ENCODE results near the gene RTN4R.

Gene RTN4R

DNA sequence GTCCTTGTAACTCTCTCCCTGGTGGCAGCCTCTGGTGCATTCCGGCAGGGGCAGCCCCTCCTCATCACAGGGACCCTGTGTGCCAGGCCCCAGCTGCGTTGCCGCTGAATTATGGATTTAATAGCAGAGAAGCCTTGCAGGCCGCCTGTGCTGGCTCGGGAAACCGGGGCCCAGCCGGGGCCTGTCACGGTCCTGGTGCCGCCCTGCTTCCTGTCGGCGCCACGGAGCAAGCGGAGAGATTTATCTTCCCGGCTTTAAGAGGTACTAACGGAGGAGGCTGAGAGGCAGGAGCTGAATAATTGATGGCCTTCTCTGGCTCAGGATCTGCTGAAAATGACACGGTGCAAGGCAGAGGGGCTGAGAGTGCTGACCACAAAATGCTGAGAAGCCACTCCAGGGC lies 63.3 kb downstream of the RTN4R start:
- Mint-ChIP-seq H3K27me3 (ENCODE audit: low read depth) (peaks cover 25% of the 10 kb centered on the region), H3K9me3 (no peaks in the 10 kb centered on the region), H3K27ac (peak overlapping the region; percentile 77 to 99 (median 94)), H3K4me1 (peaks cover 24% of the 10 kb centered on the region), H3K36me3 (ENCODE audit: low read depth) (no peaks in the 10 kb centered on the region), H3K4me3 (peak overlapping the region; percentile 34 to 47 (median 45))
- TF ChIP-seq, protein P1, sequence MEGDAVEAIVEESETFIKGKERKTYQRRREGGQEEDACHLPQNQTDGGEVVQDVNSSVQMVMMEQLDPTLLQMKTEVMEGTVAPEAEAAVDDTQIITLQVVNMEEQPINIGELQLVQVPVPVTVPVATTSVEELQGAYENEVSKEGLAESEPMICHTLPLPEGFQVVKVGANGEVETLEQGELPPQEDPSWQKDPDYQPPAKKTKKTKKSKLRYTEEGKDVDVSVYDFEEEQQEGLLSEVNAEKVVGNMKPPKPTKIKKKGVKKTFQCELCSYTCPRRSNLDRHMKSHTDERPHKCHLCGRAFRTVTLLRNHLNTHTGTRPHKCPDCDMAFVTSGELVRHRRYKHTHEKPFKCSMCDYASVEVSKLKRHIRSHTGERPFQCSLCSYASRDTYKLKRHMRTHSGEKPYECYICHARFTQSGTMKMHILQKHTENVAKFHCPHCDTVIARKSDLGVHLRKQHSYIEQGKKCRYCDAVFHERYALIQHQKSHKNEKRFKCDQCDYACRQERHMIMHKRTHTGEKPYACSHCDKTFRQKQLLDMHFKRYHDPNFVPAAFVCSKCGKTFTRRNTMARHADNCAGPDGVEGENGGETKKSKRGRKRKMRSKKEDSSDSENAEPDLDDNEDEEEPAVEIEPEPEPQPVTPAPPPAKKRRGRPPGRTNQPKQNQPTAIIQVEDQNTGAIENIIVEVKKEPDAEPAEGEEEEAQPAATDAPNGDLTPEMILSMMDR (IDR thresholded peaks at IDR 0.05; ENCODE audit: unreplicated experiment in 3 of 3) = no peak

DNA sequence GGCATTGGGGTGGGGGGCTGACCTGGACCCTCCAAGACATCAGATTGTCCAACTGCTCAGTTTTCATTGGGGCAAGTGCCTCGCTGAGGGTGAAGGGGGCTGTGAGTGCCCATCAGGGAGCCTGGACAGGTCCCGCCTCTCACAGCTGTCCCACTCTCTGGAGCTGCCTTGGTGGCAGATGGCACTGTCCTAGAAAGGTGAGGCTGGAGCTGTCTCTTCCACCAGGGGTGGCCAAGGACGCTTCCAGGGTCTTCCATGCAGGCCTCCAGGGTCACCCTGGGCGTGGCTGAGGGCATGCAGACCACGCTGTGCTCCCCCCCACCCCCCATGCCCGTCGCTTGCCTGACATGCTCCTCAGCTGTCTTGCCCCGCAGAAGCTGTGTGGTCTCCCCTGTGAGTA lies 63.8 kb downstream of the RTN4R start:
- H3K27ac Mint-ChIP-seq = peak overlapping the region; percentile 77 to 99 (median 94)
- H3K36me3 Mint-ChIP-seq (ENCODE audit: low read depth) = no peaks in the 10 kb centered on the region
- H3K9me3 Mint-ChIP-seq = no peaks in the 10 kb centered on the region
- peaks cover 25% of the 10 kb centered on the region for H3K27me3 Mint-ChIP-seq (ENCODE audit: low read depth)
- H3K4me1 Mint-ChIP-seq = peaks cover 24% of the 10 kb centered on the region
- H3K4me3 Mint-ChIP-seq = peak overlapping the region in 2 of 3 experiments; percentile 45 to 47
- TF ChIP-seq, protein P1 (IDR thresholded peaks at IDR 0.05; ENCODE audit: unreplicated experiment in 3 of 3) = no peak

DNA sequence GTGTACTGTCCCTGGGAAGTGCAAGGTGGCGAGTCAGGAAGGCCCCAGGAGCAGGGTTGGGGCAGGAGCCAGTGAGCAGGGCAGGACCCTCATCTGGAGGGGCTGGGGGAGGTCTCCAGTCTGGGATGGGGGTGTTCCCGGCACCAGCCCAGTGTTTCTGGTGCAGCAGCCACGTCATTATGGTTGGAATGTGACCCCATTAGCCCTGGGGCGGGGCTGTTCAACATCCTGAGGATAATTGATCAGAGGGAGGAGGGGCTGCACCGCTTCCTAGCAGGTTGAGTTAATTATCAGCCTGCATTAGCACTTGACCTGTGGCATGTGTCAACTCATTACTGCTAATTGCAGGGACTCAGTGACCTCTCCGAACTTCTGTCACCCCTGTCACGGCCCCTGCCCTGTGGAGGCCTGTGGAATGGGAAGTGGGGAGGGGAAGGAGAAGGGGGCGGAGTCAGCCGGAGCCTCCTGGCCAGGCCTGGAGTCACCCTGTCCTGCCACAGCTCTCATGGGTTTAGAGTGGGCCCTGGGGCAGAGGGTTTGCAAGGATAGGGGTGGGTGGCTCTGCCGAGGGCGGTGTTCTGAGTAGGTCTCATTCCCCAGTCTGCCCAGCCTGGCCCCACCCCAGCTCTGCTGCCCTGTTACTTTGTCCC lies 64.4 kb downstream of the RTN4R start:
- peak overlapping the region in 2 of 3 experiments; percentile 46 to 78 for H3K27ac Mint-ChIP-seq
- peaks cover 26% of the 10 kb centered on the region for H3K4me1 Mint-ChIP-seq
- TF ChIP-seq, protein P1 (IDR thresholded peaks at IDR 0.05; ENCODE audit: unreplicated experiment in 3 of 3) = no peak
- H3K9me3 Mint-ChIP-seq = no peaks in the 10 kb centered on the region
- H3K27me3 Mint-ChIP-seq (ENCODE audit: low read depth) = peaks cover 25% of the 10 kb centered on the region
- H3K36me3 Mint-ChIP-seq (ENCODE audit: low read depth) = no peaks in the 10 kb centered on the region
- H3K4me3 Mint-ChIP-seq = peak overlapping the region in 1 of 3 experiments; percentile 49

DNA sequence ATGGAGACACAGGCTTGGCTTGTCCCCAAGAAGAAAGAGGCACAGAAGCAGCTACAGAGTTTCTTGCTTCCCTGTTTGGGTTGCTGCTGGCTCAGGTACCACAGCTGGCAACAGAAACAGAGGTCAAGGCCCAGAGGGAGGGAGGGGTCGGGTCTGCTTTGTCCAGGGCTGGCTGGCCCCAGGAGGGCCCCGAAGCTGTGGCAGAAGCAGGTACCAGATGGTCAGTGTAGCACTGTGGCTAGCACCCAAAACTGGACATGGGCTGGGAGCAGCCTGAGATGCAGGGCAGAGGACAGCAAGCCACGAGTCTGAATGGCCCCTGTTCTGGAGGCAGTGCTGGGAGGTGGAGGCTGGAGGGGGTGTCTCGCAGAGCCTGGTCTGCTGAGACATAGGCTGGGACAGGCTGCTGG lies 65.0 kb downstream of the RTN4R start:
- Mint-ChIP-seq H3K36me3 (ENCODE audit: low read depth) (no peaks in the 10 kb centered on the region), H3K4me3 (peak overlapping the region in 1 of 3 experiments; percentile 49), H3K4me1 (peaks cover 31% of the 10 kb centered on the region), H3K9me3 (no peaks in the 10 kb centered on the region), H3K27ac (peak overlapping the region in 2 of 3 experiments; percentile 46 to 78), H3K27me3 (ENCODE audit: low read depth) (peaks cover 24% of the 10 kb centered on the region)
- TF ChIP-seq, protein P1 (IDR thresholded peaks at IDR 0.05; ENCODE audit: unreplicated experiment in 3 of 3) = no peak

DNA sequence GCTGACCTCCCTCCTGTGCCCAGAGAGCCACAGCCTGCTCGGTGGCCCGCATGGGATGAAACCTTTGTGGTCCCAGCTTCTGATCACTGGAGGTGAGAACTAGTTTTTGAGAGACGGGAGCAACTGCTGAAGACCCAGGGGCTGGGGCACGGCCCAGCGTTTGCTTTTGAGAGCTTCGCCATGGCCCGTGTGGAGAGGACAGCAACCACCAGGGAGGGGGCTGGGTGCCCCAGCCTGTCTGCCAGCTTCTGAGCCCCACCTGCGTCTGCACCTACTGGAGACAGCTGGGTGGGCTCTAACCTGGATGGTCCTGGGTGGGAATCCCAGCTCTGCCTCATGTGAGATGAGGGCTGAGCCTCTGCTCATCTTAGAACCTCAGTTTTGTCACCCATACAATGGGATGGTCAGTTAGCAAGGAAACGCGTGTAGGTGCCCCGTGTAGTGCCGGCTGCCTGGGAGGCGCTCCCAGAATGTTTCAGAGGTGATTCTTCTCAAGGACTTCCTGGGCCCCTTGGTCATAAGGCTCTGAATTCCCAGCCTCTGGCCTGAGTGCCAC lies 66.2 kb downstream of the RTN4R start:
- no peaks in the 10 kb centered on the region for H3K9me3 Mint-ChIP-seq
- peaks cover 26% of the 10 kb centered on the region for H3K27me3 Mint-ChIP-seq (ENCODE audit: low read depth)

More for the DNA sequence above, 66.2 kb downstream of the RTN4R start:
- H3K27ac Mint-ChIP-seq = peak overlapping the region in 1 of 3 experiments; percentile 69
- TF ChIP-seq, protein P1 (IDR thresholded peaks at IDR 0.05; ENCODE audit: unreplicated experiment in 3 of 3) = no peak
- no peaks in the 10 kb centered on the region for H3K36me3 Mint-ChIP-seq (ENCODE audit: low read depth)
- peaks cover 34% of the 10 kb centered on the region for H3K4me1 Mint-ChIP-seq
- no peak overlapping the region for H3K4me3 Mint-ChIP-seq
